SK-N-SH treated with all-trans-retinoic acid at 6 μM for 48 hours (cell line): ENCODE results near the gene HIBCH.

Experiments
- CREB5 ChIP-seq: fragments of 250-450 bp; sonication (Bioruptor Pico); IDR thresholded peaks from 2 replicates; pipeline ENCODE4 v1.5.1; 2020; ENCODE audit warnings: low read depth, mild to moderate bottlenecking, moderate library complexity
- PATZ1 ChIP-seq: fragments of 250-450 bp; sonication (Bioruptor Pico); IDR thresholded peaks from 2 replicates; pipeline ENCODE4 v1.8.0; 2020; ENCODE audit warnings: mild to moderate bottlenecking, moderate library complexity, borderline replicate concordance
- ZFP3 ChIP-seq: fragments of 250-450 bp; sonication (Bioruptor Pico); IDR thresholded peaks from 2 replicates; pipeline ENCODE4 v1.5.0; 2020; ENCODE audit warnings: mild to moderate bottlenecking, moderate library complexity
- ZFP30 ChIP-seq: fragments of 450-650 bp; formaldehyde crosslinking; IDR thresholded peaks from 2 replicates; pipeline ENCODE4 v1.5.0; 2022; ENCODE audit warnings: mild to moderate bottlenecking, moderate library complexity
- ZNF565 ChIP-seq: fragments of 450-650 bp; formaldehyde crosslinking; conservative IDR thresholded peaks from 2 replicates; pipeline ENCODE4 v1.5.0; 2020; ENCODE audit warnings: low read depth, mild to moderate bottlenecking, moderate library complexity

GRCh38 chr2:190180313-190181122 is 139.1 kb downstream of the HIBCH start:
- TF ChIP-seq CREB5 (CRISPR knock-in tag) (no peak), ZNF565 (no peak), ZFP30 (CRISPR knock-in tag) (no peak), ZFP3 (no peak), PATZ1 (CRISPR knock-in tag) (no peak)
